GM23248 (cell line): Measurements from ENCODE around the gene HRH3. TPM values are rescaled to one million over a fixed set of nuclear protein-coding genes. Genes with fewer than 3 reads are reported as not detected.

Experiments used
- DNase-seq: peaks from one replicate; pipeline ENCODE4 v3.0.0-alpha.2; 2015
- H2AFZ ChIP-seq: fragments of 200-600 bp; sonication (generic); 2 replicates; pipeline ENCODE4 v1.6.1; 2016; ENCODE audit warnings: antibody characterized with exemption
- H3F3A ChIP-seq: fragments of 200-600 bp; sonication (generic); 2 replicates; pipeline ENCODE4 v1.6.1; 2016; ENCODE audit warnings: mild to moderate bottlenecking, antibody characterized with exemption, mixed run types; ENCODE audit not compliant: insufficient read depth
- H3K27ac ChIP-seq: fragments of 200-600 bp; sonication (generic); 2 replicates; pipeline ENCODE4 v1.5.1; 2016; ENCODE audit warnings: mild to moderate bottlenecking
- H3K27me3 ChIP-seq: fragments of 200-600 bp; sonication (generic); replicated peaks from 2 replicates; pipeline ENCODE4 v1.6.1; 2016; ENCODE audit warnings: mild to moderate bottlenecking; ENCODE audit not compliant: insufficient read depth
- H3K36me3 ChIP-seq: fragments of 200-600 bp; sonication (generic); 2 replicates; pipeline ENCODE4 v1.6.1; 2016; ENCODE audit warnings: low read depth, mild to moderate bottlenecking
- H3K4me1 ChIP-seq: fragments of 200-600 bp; sonication (generic); 2 replicates; pipeline ENCODE4 v1.6.1; 2016; ENCODE audit warnings: mild to moderate bottlenecking; ENCODE audit not compliant: insufficient read depth
- H3K4me2 ChIP-seq: fragments of 200-600 bp; sonication (generic); one replicate; pipeline ENCODE4 v1.6.1; 2016; ENCODE audit warnings: mild to moderate bottlenecking; ENCODE audit not compliant: unreplicated experiment
- H3K4me3 ChIP-seq: fragments of 200-600 bp; sonication (generic); 2 replicates; pipeline ENCODE4 v1.5.1; 2016; ENCODE audit warnings: mild to moderate bottlenecking
- H3K79me2 ChIP-seq: fragments of 200-600 bp; sonication (generic); 2 replicates; pipeline ENCODE4 v1.6.1; 2016; ENCODE audit warnings: mild to moderate bottlenecking; ENCODE audit not compliant: insufficient read depth
- H3K9ac ChIP-seq: fragments of 200-600 bp; sonication (generic); 2 replicates; pipeline ENCODE4 v1.6.1; 2016; ENCODE audit warnings: mild to moderate bottlenecking
- H3K9me2 ChIP-seq: fragments of 200-600 bp; sonication (generic); 2 replicates; pipeline ENCODE4 v1.6.1; 2016; ENCODE audit warnings: mixed run types, mild to moderate bottlenecking, moderate library complexity; ENCODE audit not compliant: insufficient read depth
- H3K9me3 ChIP-seq: fragments of 200-600 bp; sonication (generic); one replicate; pipeline ENCODE4 v1.6.1; 2017; ENCODE audit warnings: low read depth
- H4K20me1 ChIP-seq: fragments of 200-600 bp; sonication (generic); 2 replicates; pipeline ENCODE4 v1.6.0; 2016; ENCODE audit not compliant: insufficient read depth
- EZH2 ChIP-seq: fragments of 200-600 bp; sonication (generic); IDR thresholded peaks from 2 replicates; pipeline ENCODE4 v1.6.1; 2018; ENCODE audit warnings: antibody characterized with exemption, mild to moderate bottlenecking; ENCODE audit not compliant: insufficient read depth, poor library complexity, severe bottlenecking
- EZH2phosphoT487 ChIP-seq: fragments of 200-600 bp; sonication (generic); IDR thresholded peaks from 2 replicates; pipeline ENCODE4 v1.6.1; 2018; ENCODE audit warnings: antibody characterized with exemption, moderate library complexity, mild to moderate bottlenecking, low read depth; ENCODE audit not compliant: insufficient read depth
- WGBS, 2 experiments: methylation state at CpG; one replicate each; pipeline ENCODE4 v1.1.6; 2015 to 2017; ENCODE audit warnings: low lambda C conversion rate in 2 of 2, low coverage in 1 of 2; ENCODE audit errors: missing lambda C conversion rate in 2 of 2; 5-methylcytosine and 5-hydroxymethylcytosine counted together
- in situ Hi-C: fragments of 300-500 bp; cut with MboI; formaldehyde crosslinking; loops from 2 replicates; pipeline ENCODE4 v1.15.0; 2020
- polyA plus RNA-seq: library from polyadenylated mRNA; unstranded; fragments of >200 nt; fragmentation: Nextera tagmentation; extraction: Ambion mirVana; gene quantifications from 2 replicates; pipeline ENCODE4 v1.2.1, GENCODE V29; 2016
- total RNA-seq: library from RNA; depleted of rRNA; stranded (reverse); fragments of >200 nt; shearing (Covaris generic); gene quantifications from 2 replicates; pipeline ENCODE4 v1.2.3, GENCODE V29; 2014

HRH3 gene
- total and polyA plus RNA-seq, 2 experiments from 2014 or later, result not detected

DNA sequence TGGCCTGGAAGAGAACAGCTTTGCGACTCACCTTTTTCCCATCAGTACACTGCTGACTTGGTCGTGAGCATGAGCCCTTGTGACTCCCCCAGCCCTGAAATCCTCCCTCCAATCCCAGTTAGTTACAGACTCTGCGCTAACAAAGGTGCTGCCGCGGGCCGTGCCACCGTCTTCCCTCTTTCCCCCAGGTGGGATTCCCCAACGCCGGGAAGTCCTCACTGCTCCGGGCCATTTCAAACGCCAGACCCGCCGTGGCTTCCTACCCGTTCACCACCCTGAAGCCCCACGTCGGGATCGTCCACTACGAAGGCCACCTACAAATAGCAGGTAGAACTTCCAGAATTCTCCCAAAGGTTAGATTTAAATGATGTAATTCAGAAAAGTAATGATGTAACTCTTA is 21.1 kb downstream of the HRH3 start:
- Histone ChIP-seq H3F3A (no peaks in the 10 kb centered on the region), H3K4me3 (no peak overlapping the region), H3K27ac (no peak overlapping the region), H3K9me2 (no peaks in the 10 kb centered on the region), H3K4me1 (no peaks in the 10 kb centered on the region), H3K4me2 (no peak overlapping the region), H3K79me2 (peaks cover 4% of the 10 kb centered on the region; the same call in 1 of the 2 replicates), H4K20me1 (no peaks in the 10 kb centered on the region), H3K9ac (no peak overlapping the region), H3K9me3 (no peaks in the 10 kb centered on the region), H2AFZ (no peak overlapping the region), H3K36me3 (peaks cover 25% of the 10 kb centered on the region), H3K27me3 (no peaks in the 10 kb centered on the region)
- in situ Hi-C loops, result no loop called here
- DNase-seq, result no peak
- WGBS, 2 experiments, result 98 to 99% methylated on average over 18 of the region's 18 CpGs
- TF ChIP-seq EZH2, result no peak
- no peak for TF ChIP-seq EZH2phosphoT487

DNA sequence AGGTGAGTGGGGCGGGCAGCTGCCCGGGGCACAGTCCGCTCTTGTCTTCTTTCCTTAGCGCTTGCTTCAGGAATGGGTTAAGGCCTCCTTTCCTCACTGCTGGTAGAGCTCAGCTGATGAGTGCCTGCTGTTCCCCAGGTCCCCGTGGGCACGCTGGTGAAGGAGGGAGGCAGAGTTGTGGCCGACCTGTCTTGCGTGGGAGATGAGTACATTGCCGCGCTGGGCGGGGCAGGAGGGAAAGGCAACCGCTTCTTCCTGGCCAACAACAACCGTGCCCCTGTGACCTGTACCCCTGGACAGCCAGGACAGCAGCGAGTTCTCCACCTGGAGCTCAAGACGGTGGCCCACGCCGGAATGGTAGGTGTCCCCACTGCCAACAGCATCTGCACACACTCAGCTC is 21.6 kb downstream of the HRH3 start:
- Histone ChIP-seq H3K79me2 (peaks cover 7% of the 10 kb centered on the region; the same call in 1 of the 2 replicates), H3K9ac (no peak overlapping the region), H4K20me1 (no peaks in the 10 kb centered on the region), H3K9me2 (no peaks in the 10 kb centered on the region), H3K4me1 (no peaks in the 10 kb centered on the region), H3K9me3 (no peaks in the 10 kb centered on the region), H3K4me3 (no peak overlapping the region), H3K27me3 (no peaks in the 10 kb centered on the region), H3F3A (no peaks in the 10 kb centered on the region), H3K4me2 (no peak overlapping the region), H2AFZ (no peak overlapping the region), H3K27ac (no peak overlapping the region), H3K36me3 (peaks cover 25% of the 10 kb centered on the region)
- 97 to 99% methylated on average over 17 of the region's 17 CpGs for WGBS, 2 experiments
- no peak for TF ChIP-seq EZH2
- TF ChIP-seq EZH2phosphoT487, result no peak
- in situ Hi-C loops, result no loop called here
- no peak for DNase-seq

DNA sequence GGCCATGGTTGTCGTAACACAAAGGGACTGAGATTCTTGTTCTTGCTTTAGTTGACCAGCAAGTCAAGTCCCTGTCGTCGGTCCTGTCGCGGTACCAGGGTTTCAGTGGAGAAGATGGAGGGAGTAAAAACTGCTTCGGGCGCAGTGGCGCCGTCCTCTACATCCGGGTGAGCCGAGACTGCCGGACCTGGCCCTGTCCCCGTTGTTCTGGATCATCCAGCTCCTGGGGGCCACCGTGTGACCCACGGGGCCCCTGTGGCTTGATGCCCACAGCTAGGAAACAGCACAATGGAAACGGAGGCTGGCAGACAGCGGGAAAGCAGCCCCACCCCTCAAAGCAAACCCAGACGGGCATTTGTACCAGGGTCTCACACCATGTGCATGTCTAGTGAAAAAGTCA is 22.3 kb downstream of the HRH3 start:
- Histone ChIP-seq H3K27me3 (no peaks in the 10 kb centered on the region), H3F3A (no peaks in the 10 kb centered on the region), H3K9me2 (no peaks in the 10 kb centered on the region), H3K79me2 (peaks cover 14% of the 10 kb centered on the region), H3K36me3 (peaks cover 25% of the 10 kb centered on the region), H3K27ac (no peak overlapping the region), H3K4me3 (no peak overlapping the region), H2AFZ (no peak overlapping the region), H3K9me3 (no peaks in the 10 kb centered on the region), H3K4me1 (no peaks in the 10 kb centered on the region), H3K4me2 (no peak overlapping the region), H3K9ac (no peak overlapping the region), H4K20me1 (no peaks in the 10 kb centered on the region)
- TF ChIP-seq EZH2 (no peak), EZH2phosphoT487 (no peak)
- in situ Hi-C loops, result no loop called here
- DNase-seq, result no peak
- whole genome bisulfite sequencing, 2 experiments, result 95 to 97% methylated on average over 18 of the region's 18 CpGs

DNA sequence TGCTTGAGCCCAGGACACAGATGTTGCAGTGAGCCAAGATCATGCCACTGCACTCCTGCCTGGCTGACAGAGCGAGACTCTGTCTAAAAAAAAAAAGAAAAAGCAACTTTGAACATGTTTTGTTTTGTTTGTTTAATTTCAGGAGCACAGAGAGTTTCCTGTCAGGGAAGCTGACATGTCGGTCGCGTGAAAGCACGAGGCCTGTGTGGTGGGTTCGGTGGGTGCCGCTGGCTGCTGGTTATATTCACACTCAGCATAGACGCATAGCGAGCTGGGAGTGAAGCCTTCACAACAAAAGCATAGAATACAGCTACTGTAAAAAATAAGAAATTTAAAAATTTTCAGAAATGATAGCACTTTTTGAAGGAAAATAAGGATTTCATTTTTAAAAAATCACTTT is 22.8 kb downstream of the HRH3 start:
- Histone ChIP-seq H3K9me2 (no peaks in the 10 kb centered on the region), H3F3A (no peaks in the 10 kb centered on the region), H3K36me3 (peaks cover 25% of the 10 kb centered on the region), H3K9ac (no peak overlapping the region), H3K4me1 (no peaks in the 10 kb centered on the region), H3K4me2 (no peak overlapping the region), H2AFZ (no peak overlapping the region), H3K79me2 (peaks cover 19% of the 10 kb centered on the region), H3K27ac (no peak overlapping the region), H4K20me1 (no peaks in the 10 kb centered on the region), H3K9me3 (no peaks in the 10 kb centered on the region), H3K4me3 (no peak overlapping the region), H3K27me3 (no peaks in the 10 kb centered on the region)
- DNase-seq, result no peak
- TF ChIP-seq EZH2phosphoT487 (no peak), EZH2 (no peak)
- in situ Hi-C loops, result no loop called here
- 92 to 93% methylated on average over 9 of the region's 9 CpGs for WGBS, 2 experiments

DNA sequence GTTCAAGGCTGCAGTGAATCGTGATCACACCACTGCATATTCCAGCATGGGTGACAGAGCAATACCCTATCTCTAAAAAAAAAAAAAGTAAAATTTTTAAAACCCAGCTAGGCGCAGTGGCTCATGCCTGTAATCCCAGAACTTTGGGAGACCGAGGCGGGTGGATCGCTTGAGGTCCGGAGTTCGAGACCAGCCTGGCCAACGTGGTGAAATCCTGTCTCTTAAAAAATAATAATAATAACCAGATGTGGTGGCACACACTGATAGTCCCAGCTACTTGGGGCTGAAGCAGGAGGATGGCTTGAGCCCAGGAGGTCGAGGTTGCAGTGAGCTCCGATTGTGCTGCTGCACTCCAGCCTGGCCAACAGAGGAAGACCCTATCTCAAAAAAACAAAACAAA is 23.8 kb downstream of the HRH3 start:
- in situ Hi-C loops, result no loop called here
- WGBS, 2 experiments, result 93 to 94% methylated on average over 10 of the region's 10 CpGs
- H3K4me1 ChIP-seq, result no peaks in the 10 kb centered on the region
- TF ChIP-seq EZH2 (no peak), EZH2phosphoT487 (no peak)
- no peaks in the 10 kb centered on the region for H4K20me1 ChIP-seq
- no peak overlapping the region for H2AFZ ChIP-seq
- no peaks in the 10 kb centered on the region for H3K9me3 ChIP-seq
- no peaks in the 10 kb centered on the region for H3K9me2 ChIP-seq
- no peak overlapping the region for H3K27ac ChIP-seq
- H3F3A ChIP-seq, result no peaks in the 10 kb centered on the region
- no peak overlapping the region for H3K4me3 ChIP-seq
- no peaks in the 10 kb centered on the region for H3K27me3 ChIP-seq
- DNase-seq, result no peak
- H3K9ac ChIP-seq, result no peak overlapping the region
- peaks cover 29% of the 10 kb centered on the region for H3K79me2 ChIP-seq
- H3K4me2 ChIP-seq, result no peak overlapping the region
- peaks cover 25% of the 10 kb centered on the region for H3K36me3 ChIP-seq
